Upper lobe of left lung (tissue), 4 donors: Measurements from ENCODE around the gene SOX10.

Experiments used
- CTCF ChIP-seq, 6 experiments: fragments of 450-650 bp in 4 of 6; fragments of 200-600 bp in 2 of 6; sonication (generic) in 2 of 6; IDR thresholded peaks; one replicate each; pipeline ENCODE4 v1.5.1; 2016 to 2019; ENCODE audit warnings: antibody characterized with exemption in 6 of 6
- POLR2A ChIP-seq, 4 donors: fragments of 450-650 bp; IDR thresholded peaks; one replicate each; pipeline ENCODE4 v1.5.1; 2016 to 2017; ENCODE audit warnings: antibody characterized with exemption in 4 of 4, mild to moderate bottlenecking in 2 of 4
- POLR2AphosphoS5 ChIP-seq, 2 donors: sonication (generic); formaldehyde crosslinking; IDR thresholded peaks; one replicate each; pipeline ENCODE4 v1.5.1; 2017; ENCODE audit warnings: antibody characterized with exemption in 2 of 2

DNA sequence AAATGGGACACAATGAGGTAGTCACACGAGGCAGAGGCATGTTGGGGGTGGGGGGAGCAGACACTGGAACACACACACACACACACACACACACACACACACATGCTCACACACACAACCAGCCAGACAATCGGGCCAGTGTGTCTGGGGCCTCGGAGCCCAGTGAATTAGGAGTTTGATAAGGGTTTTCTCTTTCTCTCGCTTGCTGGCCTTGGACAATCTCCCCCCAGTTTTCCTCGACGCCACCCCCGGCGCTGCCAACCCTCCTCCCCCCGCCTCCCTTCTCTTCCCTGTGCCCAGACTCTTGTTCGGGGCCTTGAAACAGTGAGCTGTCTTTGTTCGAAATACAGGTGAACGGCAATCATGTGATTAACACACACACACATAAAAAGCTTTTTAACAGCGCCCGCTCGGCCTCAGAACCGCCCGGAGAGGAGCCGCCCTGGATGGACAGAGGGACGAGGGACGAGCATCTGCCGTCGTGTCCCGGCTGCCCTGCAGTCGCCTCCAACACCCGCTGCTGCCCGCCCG is 1.5 kb upstream of the SOX10 start:
- TF ChIP-seq CTCF (IDR thresholded peaks at IDR 0.05) (no peak), POLR2AphosphoS5 (IDR thresholded peaks at IDR 0.05) (no peak), POLR2A (IDR thresholded peaks at IDR 0.05) (no peak)
